ENCODE results near the gene TPK1. TPM values are rescaled to one million over a fixed set of nuclear protein-coding genes. Genes with fewer than 3 reads are reported as not detected.

TPK1 gene
- total and polyA plus RNA-seq, 2 of the 13 experiments (the other 11 are each of a cell fraction or from before 2014, with no cell fraction given) = 1.0 to 1.2 TPM

GRCh38 chr7:144606261-144606660 lies 229.6 kb downstream of the TPK1 start:
- intact Hi-C loops (cut with micrococcal nuclease; ENCODE audit: unreplicated experiment) = no loop called here
- ATAC-seq (no peak), DNase-seq (ENCODE audit: low spot score) (no peak), FAIRE-seq (no peak)
- no peak overlapping the region for H3K27ac ChIP-seq (ENCODE audit: extremely low read length, insufficient read depth, low read length)
- no peaks in the 10 kb centered on the region for H3K4me1 ChIP-seq (ENCODE audit: insufficient read depth, low read length)
- no peak overlapping the region for H3K4me2 ChIP-seq (ENCODE audit: low read depth, low read length)
- POLR2A ChIA-PET = no interaction called here
- H3K9me3 ChIP-seq (ENCODE audit: low read length) = no peaks in the 10 kb centered on the region; the same call in 1 of the 2 replicates
- CTCF ChIA-PET (ENCODE audit: low intra/inter-chr PET ratio, low total read pairs) = no interaction called here
- in situ Hi-C loops (cut with HindIII; ENCODE audit: extremely low pct_ligation_motif_present, low pct_unique_long_range_greater_than_20kb) = no loop called here
- BruUV-seq (replicated peaks) = no TSS peak
- H3K4me3 ChIP-seq (replicated peaks in 1 of 3; ENCODE audit: insufficient read depth in 1 of 3, low read depth in 2 of 3, low read length in 3 of 3) = no peak overlapping the region
- no peak for TF ChIP-seq ZFP90 (CRISPR knock-in tag; IDR thresholded peaks at IDR 0.05; ENCODE audit: borderline replicate concordance)
- 4% methylated on average over 3 of the region's 3 CpGs for WGBS (ENCODE audit: low lambda C conversion rate)
- H4K20me1 ChIP-seq (ENCODE audit: insufficient read depth, low read length) = no peaks in the 10 kb centered on the region
- H3K36me3 ChIP-seq (replicated peaks in 1 of 2; ENCODE audit: control insufficient read depth in 1 of 2, insufficient read depth in 2 of 2, low read length in 2 of 2) = no peaks in the 10 kb centered on the region
- no peaks in the 10 kb centered on the region for H3K79me2 ChIP-seq (ENCODE audit: insufficient read depth, low read length)
- H3K27me3 ChIP-seq (ENCODE audit: control insufficient read depth in 1 of 2, insufficient read depth in 2 of 2, low read length in 2 of 2) = no peaks in the 10 kb centered on the region
- no peak overlapping the region for H3K9ac ChIP-seq (ENCODE audit: insufficient read depth, low read depth, low read length)
- H2AFZ ChIP-seq (ENCODE audit: low read length) = no peak overlapping the region

DNA sequence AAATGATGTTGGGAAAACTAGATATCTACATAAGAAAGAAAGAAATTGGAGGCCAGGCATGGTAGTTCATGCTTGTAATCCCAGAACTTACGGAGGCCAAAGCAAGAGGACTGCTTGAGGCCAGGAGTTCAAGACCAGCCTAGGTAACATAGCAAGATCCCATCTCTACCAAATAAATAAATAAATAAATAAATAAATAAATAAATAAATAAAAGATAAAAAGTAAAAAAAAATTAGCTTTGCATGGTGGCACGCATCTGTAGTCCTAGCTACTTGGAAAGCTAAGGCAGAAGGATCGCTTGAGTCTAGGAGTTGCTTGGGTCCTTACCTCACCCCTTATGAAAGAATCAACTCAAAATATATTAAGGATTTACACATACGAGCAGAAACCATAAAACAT lies 238.9 kb downstream of the TPK1 start:
- DNase-seq (ENCODE audit: low spot score) (no peak), FAIRE-seq (no peak), ATAC-seq (no peak)
- Histone ChIP-seq H3K27ac (ENCODE audit: extremely low read length, insufficient read depth, low read length) (no peak overlapping the region), H3K4me3 (replicated peaks in 1 of 3; ENCODE audit: insufficient read depth in 1 of 3, low read depth in 2 of 3, low read length in 3 of 3) (no peak overlapping the region), H3K79me2 (ENCODE audit: insufficient read depth, low read length) (no peaks in the 10 kb centered on the region), H3K9me3 (ENCODE audit: low read length) (peaks cover 4% of the 10 kb centered on the region), H4K20me1 (ENCODE audit: insufficient read depth, low read length) (no peaks in the 10 kb centered on the region), H3K4me2 (ENCODE audit: low read depth, low read length) (no peak overlapping the region), H3K9ac (ENCODE audit: insufficient read depth, low read depth, low read length) (no peak overlapping the region), H2AFZ (ENCODE audit: low read length) (no peak overlapping the region), H3K36me3 (replicated peaks in 1 of 2; ENCODE audit: control insufficient read depth in 1 of 2, insufficient read depth in 2 of 2, low read length in 2 of 2) (no peaks in the 10 kb centered on the region), H3K4me1 (ENCODE audit: insufficient read depth, low read length) (no peaks in the 10 kb centered on the region), H3K27me3 (ENCODE audit: control insufficient read depth in 1 of 2, insufficient read depth in 2 of 2, low read length in 2 of 2) (no peaks in the 10 kb centered on the region)
- POLR2A ChIA-PET = no interaction called here
- intact Hi-C loops (cut with micrococcal nuclease; ENCODE audit: unreplicated experiment) = no loop called here
- WGBS (ENCODE audit: low lambda C conversion rate) = 2% methylated on average over 4 of the region's 4 CpGs
- no peak for TF ChIP-seq TAF15 (IDR thresholded peaks at IDR 0.05; ENCODE audit: low read depth, low read length, poor library complexity, severe bottlenecking)
- TF ChIP-seq, protein P1, sequence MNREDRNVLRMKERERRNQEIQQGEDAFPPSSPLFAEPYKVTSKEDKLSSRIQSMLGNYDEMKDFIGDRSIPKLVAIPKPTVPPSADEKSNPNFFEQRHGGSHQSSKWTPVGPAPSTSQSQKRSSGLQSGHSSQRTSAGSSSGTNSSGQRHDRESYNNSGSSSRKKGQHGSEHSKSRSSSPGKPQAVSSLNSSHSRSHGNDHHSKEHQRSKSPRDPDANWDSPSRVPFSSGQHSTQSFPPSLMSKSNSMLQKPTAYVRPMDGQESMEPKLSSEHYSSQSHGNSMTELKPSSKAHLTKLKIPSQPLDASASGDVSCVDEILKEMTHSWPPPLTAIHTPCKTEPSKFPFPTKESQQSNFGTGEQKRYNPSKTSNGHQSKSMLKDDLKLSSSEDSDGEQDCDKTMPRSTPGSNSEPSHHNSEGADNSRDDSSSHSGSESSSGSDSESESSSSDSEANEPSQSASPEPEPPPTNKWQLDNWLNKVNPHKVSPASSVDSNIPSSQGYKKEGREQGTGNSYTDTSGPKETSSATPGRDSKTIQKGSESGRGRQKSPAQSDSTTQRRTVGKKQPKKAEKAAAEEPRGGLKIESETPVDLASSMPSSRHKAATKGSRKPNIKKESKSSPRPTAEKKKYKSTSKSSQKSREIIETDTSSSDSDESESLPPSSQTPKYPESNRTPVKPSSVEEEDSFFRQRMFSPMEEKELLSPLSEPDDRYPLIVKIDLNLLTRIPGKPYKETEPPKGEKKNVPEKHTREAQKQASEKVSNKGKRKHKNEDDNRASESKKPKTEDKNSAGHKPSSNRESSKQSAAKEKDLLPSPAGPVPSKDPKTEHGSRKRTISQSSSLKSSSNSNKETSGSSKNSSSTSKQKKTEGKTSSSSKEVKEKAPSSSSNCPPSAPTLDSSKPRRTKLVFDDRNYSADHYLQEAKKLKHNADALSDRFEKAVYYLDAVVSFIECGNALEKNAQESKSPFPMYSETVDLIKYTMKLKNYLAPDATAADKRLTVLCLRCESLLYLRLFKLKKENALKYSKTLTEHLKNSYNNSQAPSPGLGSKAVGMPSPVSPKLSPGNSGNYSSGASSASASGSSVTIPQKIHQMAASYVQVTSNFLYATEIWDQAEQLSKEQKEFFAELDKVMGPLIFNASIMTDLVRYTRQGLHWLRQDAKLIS (CRISPR knock-in tag; IDR thresholded peaks at IDR 0.05) = no peak
- TF ChIP-seq PRPF4 (IDR thresholded peaks at IDR 0.05; ENCODE audit: low read depth, low read length, poor library complexity, severe bottlenecking) = no peak
- no peak for TF ChIP-seq ELK4 (CRISPR knock-in tag; IDR thresholded peaks at IDR 0.05; ENCODE audit: borderline replicate concordance)
- no peak for TF ChIP-seq BRD4 (CRISPR knock-in tag; IDR thresholded peaks at IDR 0.05)
- TF ChIP-seq ZNF101 (CRISPR knock-in tag; IDR thresholded peaks at IDR 0.05; ENCODE audit: borderline replicate concordance, low read depth) = no peak
- TF ChIP-seq CHD2 (IDR thresholded peaks at IDR 0.05; ENCODE audit: low read depth, low read length) = no peak
- no peak for TF ChIP-seq IKZF1 (IDR thresholded peaks at IDR 0.05)
- no peak for TF ChIP-seq RBM39 (IDR thresholded peaks at IDR 0.05; ENCODE audit: low read depth, low read length, poor library complexity, severe bottlenecking)
- TF ChIP-seq MTF1 (CRISPR knock-in tag; IDR thresholded peaks at IDR 0.05) = no peak
- TF ChIP-seq DR1 (CRISPR knock-in tag; IDR thresholded peaks at IDR 0.05) = no peak
- no peak for TF ChIP-seq LCORL (IDR thresholded peaks at IDR 0.05)
- TF ChIP-seq LCORL (CRISPR knock-in tag; IDR thresholded peaks at IDR 0.05) = no peak
- TF ChIP-seq ZMAT3 (CRISPR knock-in tag; conservative IDR thresholded peaks at IDR 0.05) = no peak
- TF ChIP-seq TOPORS (CRISPR knock-in tag; IDR thresholded peaks at IDR 0.05) = no peak
- in situ Hi-C loops (cut with HindIII; ENCODE audit: extremely low pct_ligation_motif_present, low pct_unique_long_range_greater_than_20kb) = no loop called here
- no TSS peak for BruUV-seq (replicated peaks)
- CTCF ChIA-PET (ENCODE audit: low intra/inter-chr PET ratio, low total read pairs) = no interaction called here

Data from HepG2 (cell line).